Upper lobe of left lung (tissue), 4 donors: ENCODE data around the gene PRR5L.

Experiments used
- CTCF ChIP-seq, 6 experiments: fragments of 450-650 bp in 4 of 6; fragments of 200-600 bp in 2 of 6; sonication (generic) in 2 of 6; IDR thresholded peaks; one replicate each; pipeline ENCODE4 v1.5.1; 2016 to 2019; ENCODE audit warnings: antibody characterized with exemption in 6 of 6
- EP300 ChIP-seq, 4 donors: sonication (generic); formaldehyde crosslinking; IDR thresholded peaks; one replicate each; pipeline ENCODE4 v1.5.1; 2017; ENCODE audit warnings: antibody characterized with exemption in 4 of 4, control low read depth in 2 of 4
- POLR2A ChIP-seq, 4 donors: fragments of 450-650 bp; IDR thresholded peaks; one replicate each; pipeline ENCODE4 v1.5.1; 2016 to 2017; ENCODE audit warnings: antibody characterized with exemption in 4 of 4, mild to moderate bottlenecking in 2 of 4
- POLR2AphosphoS5 ChIP-seq, 2 donors: sonication (generic); formaldehyde crosslinking; IDR thresholded peaks; one replicate each; pipeline ENCODE4 v1.5.1; 2017; ENCODE audit warnings: antibody characterized with exemption in 2 of 2

- TF ChIP-seq CTCF (IDR thresholded peaks at IDR 0.05): no peak
- TF ChIP-seq POLR2A (IDR thresholded peaks at IDR 0.05): no peak
- TF ChIP-seq EP300 (IDR thresholded peaks at IDR 0.05): no peak
- no peak for TF ChIP-seq POLR2AphosphoS5 (IDR thresholded peaks at IDR 0.05)
Observed at GRCh38 chr11:36388951-36389350, 92.9 kb downstream of the PRR5L start.
